Mesenchymal stem cell (in vitro differentiated cells and primary cell): ENCODE results near the gene SRRM1. TPM values are rescaled to one million over a fixed set of nuclear protein-coding genes. Genes with fewer than 3 reads are reported as not detected.
"Not testable (repeated sequence)": the region's sequence is repeated elsewhere in the genome, so short reads cannot be mapped to it uniquely, and the experiment has no call there.

Experiments
- DNase-seq: peaks from one replicate; pipeline ENCODE4 v3.0.0-alpha.2; 2013
- H2AFZ ChIP-seq: one replicate; pipeline ENCODE4 v1.6.1; 2013; ENCODE audit warnings: low read depth, mild to moderate bottlenecking, control low read depth, inconsistent platforms, low read length, moderate library complexity
- H2AK5ac ChIP-seq: 2 replicates; pipeline ENCODE4 v1.6.1; 2013; ENCODE audit warnings: low read length, moderate library complexity, mild to moderate bottlenecking, inconsistent platforms; ENCODE audit not compliant: severe bottlenecking
- H2BK120ac ChIP-seq: one replicate; pipeline ENCODE4 v1.6.1; 2013; ENCODE audit warnings: low read depth, mild to moderate bottlenecking, inconsistent platforms, low read length, moderate library complexity
- H2BK12ac ChIP-seq, 2 experiments: one replicate each; pipeline ENCODE4 v1.6.1; 2013; ENCODE audit warnings: inconsistent platforms in 2 of 2, low read length in 2 of 2, mild to moderate bottlenecking in 2 of 2, moderate library complexity in 2 of 2, control low read depth in 1 of 2
- H2BK15ac ChIP-seq: one replicate; pipeline ENCODE4 v1.6.1; 2013; ENCODE audit warnings: mild to moderate bottlenecking, low read depth, inconsistent platforms; ENCODE audit not compliant: poor library complexity, severe bottlenecking
- H2BK5ac ChIP-seq: 2 replicates; pipeline ENCODE4 v1.6.1; 2013; ENCODE audit warnings: low read depth, mild to moderate bottlenecking, low read length, control low read depth, inconsistent platforms; ENCODE audit not compliant: poor library complexity, severe bottlenecking
- H3K14ac ChIP-seq, 2 experiments: one replicate each; pipeline ENCODE4 v1.6.1; 2013; ENCODE audit warnings: inconsistent platforms in 2 of 2, low read length in 2 of 2, control low read depth in 1 of 2, mild to moderate bottlenecking in 1 of 2, moderate library complexity in 1 of 2
- H3K18ac ChIP-seq, 2 experiments: one replicate each; pipeline ENCODE4 v1.6.1; 2013; ENCODE audit warnings: inconsistent platforms in 2 of 2, low read length in 2 of 2, control low read depth in 1 of 2, low read depth in 1 of 2, mild to moderate bottlenecking in 1 of 2
- H3K23ac ChIP-seq, 2 experiments: one replicate each; pipeline ENCODE4 v1.6.1; 2013; ENCODE audit warnings: inconsistent platforms in 2 of 2, low read length in 2 of 2, mild to moderate bottlenecking in 2 of 2, moderate library complexity in 2 of 2, control low read depth in 1 of 2
- H3K27ac ChIP-seq: 2 replicates; pipeline ENCODE4 v1.5.1; 2013; ENCODE audit warnings: mild to moderate bottlenecking, moderate library complexity, low read length, control low read depth, inconsistent platforms; ENCODE audit not compliant: poor library complexity, severe bottlenecking
- H3K27me3 ChIP-seq, 2 experiments: 2 replicates each; pipeline versions ENCODE4 v1.6.1 to v1.7.0; 2013; ENCODE audit warnings: low read length in 2 of 2, mild to moderate bottlenecking in 2 of 2, moderate library complexity in 2 of 2, control low read depth in 1 of 2, inconsistent platforms in 1 of 2; ENCODE audit not compliant: control insufficient read depth in 1 of 2, insufficient read depth in 1 of 2
- H3K36me3 ChIP-seq, 2 experiments: 2 replicates each; pipeline versions ENCODE4 v1.6.1 to v1.7.0; 2013; ENCODE audit warnings: low read length in 2 of 2, control low read depth in 1 of 2, inconsistent platforms in 1 of 2, low read depth in 1 of 2, mild to moderate bottlenecking in 1 of 2; ENCODE audit not compliant: insufficient read depth in 2 of 2, control insufficient read depth in 1 of 2
- H3K4ac ChIP-seq, 2 experiments: one replicate each; pipeline ENCODE4 v1.6.1; 2013; ENCODE audit warnings: inconsistent platforms in 2 of 2, low read length in 2 of 2, mild to moderate bottlenecking in 2 of 2, moderate library complexity in 2 of 2, control low read depth in 1 of 2, low read depth in 1 of 2
- H3K4me1 ChIP-seq: 2 replicates; pipeline ENCODE4 v1.6.1; 2013; ENCODE audit warnings: low read depth, low read length, control low read depth; ENCODE audit not compliant: control insufficient read depth, insufficient read depth
- H3K4me2 ChIP-seq: 2 replicates; pipeline ENCODE4 v1.6.1; 2013; ENCODE audit warnings: low read length, mild to moderate bottlenecking, inconsistent platforms; ENCODE audit not compliant: poor library complexity, severe bottlenecking
- H3K4me3 ChIP-seq, 2 experiments: 2 replicates each; pipeline versions ENCODE4 v1.5.1 to v1.7.0; 2013; ENCODE audit warnings: low read length in 2 of 2, mild to moderate bottlenecking in 2 of 2, control low read depth in 1 of 2, low read depth in 1 of 2; ENCODE audit not compliant: insufficient read depth in 1 of 2
- H3K79me1 ChIP-seq: replicated peaks from 2 replicates; pipeline ENCODE4 v1.6.1; 2013; ENCODE audit warnings: mild to moderate bottlenecking, control low read depth, low read length, inconsistent platforms; ENCODE audit not compliant: poor library complexity, severe bottlenecking
- H3K9ac ChIP-seq: 2 replicates; pipeline ENCODE4 v1.7.0; 2013; ENCODE audit warnings: mild to moderate bottlenecking, low read length, moderate library complexity
- H3K9me3 ChIP-seq: 2 replicates; pipeline ENCODE4 v1.7.0; 2013; ENCODE audit warnings: mild to moderate bottlenecking, low read length; ENCODE audit not compliant: control insufficient read depth
- H4K8ac ChIP-seq: one replicate; pipeline ENCODE4 v1.6.1; 2013; ENCODE audit warnings: inconsistent platforms, mild to moderate bottlenecking, low read length, moderate library complexity
- H4K91ac ChIP-seq: one replicate; pipeline ENCODE4 v1.6.1; 2013; ENCODE audit warnings: mild to moderate bottlenecking, low read length, inconsistent platforms
- WGBS: methylation state at CpG from one replicate; pipeline ENCODE4 v1.1.7; 2013; ENCODE audit warnings: mixed read lengths; 5-methylcytosine and 5-hydroxymethylcytosine counted together
- small RNA-seq: library from polyadenylated mRNA; stranded (forward); fragments of <200 nt; extraction: miRNeasy Mini kit (QIAGEN cat#:217004); gene quantifications from one replicate; pipeline ENCODE3, GENCODE V24; 2013; ENCODE audit warnings: low read depth

Gene SRRM1

DNA sequence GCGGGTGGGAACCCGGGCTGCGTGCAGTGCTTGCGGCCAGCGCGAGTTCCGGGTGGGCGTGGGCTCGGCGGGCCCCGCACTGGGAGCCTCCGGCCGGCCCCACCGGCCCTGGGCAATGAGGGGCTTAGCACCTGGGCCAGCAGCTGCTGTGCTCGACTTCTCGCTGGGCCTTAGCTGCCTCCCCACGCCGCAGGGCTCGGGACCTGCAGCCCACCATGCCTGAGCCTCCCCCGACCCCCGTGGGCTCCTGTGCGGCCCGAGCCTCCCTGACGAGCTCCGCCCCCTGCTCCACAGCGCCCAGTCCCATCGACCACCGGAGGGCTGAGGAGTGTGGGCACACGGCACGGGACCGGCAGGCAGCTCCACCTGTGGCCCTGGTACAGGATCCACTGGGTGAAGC is 78.4 kb downstream of the SRRM1 start:
- no peaks in the 10 kb centered on the region for H3K27me3 ChIP-seq
- 97% methylated on average over 19 of the region's 31 CpGs for WGBS
- H3K4me3 ChIP-seq = no peak overlapping the region
- peak overlapping the region; percentile 18 to 58 for H3K4ac ChIP-seq
- no peak overlapping the region for H3K4me2 ChIP-seq
- H3K9ac ChIP-seq = no peak overlapping the region
- peaks cover 21% of the 10 kb centered on the region for H3K4me1 ChIP-seq
- no peaks in the 10 kb centered on the region for H3K79me1 ChIP-seq
- H3K9me3 ChIP-seq = no peaks in the 10 kb centered on the region
- no peak overlapping the region for H3K14ac ChIP-seq
- no peak overlapping the region for H3K23ac ChIP-seq
- peak overlapping the region; percentile 12 to 61 for H3K18ac ChIP-seq
- peak overlapping the region; percentile 71 for H4K91ac ChIP-seq
- H2AK5ac ChIP-seq = no peak overlapping the region
- H3K36me3 ChIP-seq = no peaks in the 10 kb centered on the region
- H4K8ac ChIP-seq = no peak overlapping the region
- H2BK15ac ChIP-seq = no peak overlapping the region
- DNase-seq = no peak
- H3K27ac ChIP-seq = no peak overlapping the region
- H2BK12ac ChIP-seq = peak overlapping the region; percentile 43 to 70
- no peak overlapping the region for H2BK5ac ChIP-seq
- H2BK120ac ChIP-seq = no peak overlapping the region
- no peak overlapping the region for H2AFZ ChIP-seq

DNA sequence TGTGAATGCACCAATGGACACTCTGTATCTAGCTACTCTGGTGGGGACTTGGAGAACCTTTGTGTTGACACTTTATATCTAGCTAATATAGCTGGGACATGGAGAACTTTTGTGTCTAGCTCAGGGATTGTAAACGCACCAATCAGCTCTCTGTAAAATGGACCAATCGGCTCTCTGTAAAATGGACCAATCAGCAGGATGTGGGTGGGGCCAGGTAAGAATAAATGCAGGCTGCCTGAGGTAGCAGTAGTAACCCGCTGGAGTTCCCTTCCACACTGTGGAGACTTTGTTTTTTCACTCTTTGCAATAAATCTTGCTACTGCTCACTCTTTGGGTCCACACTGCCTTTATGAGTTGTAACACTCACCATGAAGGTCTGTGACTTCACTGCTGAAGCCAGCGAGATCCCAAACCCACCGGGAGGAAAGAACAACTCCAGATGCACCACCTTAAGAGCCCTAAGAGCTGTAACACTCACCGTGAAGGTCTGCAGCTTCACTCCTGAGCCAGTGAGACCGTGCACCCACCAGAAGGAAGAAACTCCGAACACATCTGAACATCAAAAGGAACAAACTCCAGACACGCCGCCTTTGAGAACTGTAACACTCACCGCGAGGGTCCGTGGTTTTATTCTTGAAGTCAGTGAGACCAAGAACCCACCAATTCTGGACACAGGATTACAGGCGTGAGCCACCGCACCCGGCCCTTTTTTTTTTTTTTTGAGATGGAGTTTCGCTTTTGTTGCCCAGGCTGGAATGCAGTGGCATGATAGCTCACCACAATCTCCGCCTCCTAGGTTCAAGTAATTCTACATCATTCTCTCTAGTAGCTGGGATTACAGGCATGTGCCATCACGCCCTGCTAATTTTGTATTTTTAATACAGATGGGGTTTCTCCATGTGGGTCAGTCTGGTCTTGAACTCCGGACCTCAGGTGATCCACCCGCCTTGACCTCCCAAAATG is 79.3 kb downstream of the SRRM1 start:
- not testable (repeated sequence) for H2BK5ac ChIP-seq, H3K36me3 ChIP-seq, H3K79me1 ChIP-seq, H3K9ac ChIP-seq, H2BK120ac ChIP-seq, H2AFZ ChIP-seq, H3K23ac ChIP-seq, H4K8ac ChIP-seq, H3K27ac ChIP-seq, H3K4ac ChIP-seq, H3K4me3 ChIP-seq, H2BK15ac ChIP-seq, H3K4me2 ChIP-seq, H2AK5ac ChIP-seq, H3K27me3 ChIP-seq, H4K91ac ChIP-seq, H3K9me3 ChIP-seq, H3K14ac ChIP-seq
- Histone ChIP-seq H2BK12ac (peak overlapping the region in 1 of 2 experiments; percentile 92), H3K4me1 (peaks cover 27% of the 10 kb centered on the region), H3K18ac (peak overlapping the region in 1 of 2 experiments; percentile 51)
- DNase-seq = peak; percentile 56
- WGBS = 89% methylated on average over 16 of the region's 21 CpGs

Small RNAs within 50 kb of the gene (small RNA-seq; reads per million reads assigned to genes)
- gene RF00019 = not detected
